Rectal smooth muscle tissue (tissue), 1 donor: ENCODE data around the gene TYROBP.
"Not testable (repeated sequence)": the region's sequence is repeated elsewhere in the genome, so short reads cannot be mapped to it uniquely, and the experiment has no call there.

ENCODE experiments used
- H3K27ac ChIP-seq: one replicate; pipeline ENCODE4 v1.7.0; 2013; ENCODE audit warnings: low read depth, low read length, inconsistent platforms
- H3K27me3 ChIP-seq: one replicate; pipeline ENCODE4 v1.7.0; 2013; ENCODE audit warnings: low read length; ENCODE audit not compliant: control insufficient read depth, insufficient read depth
- H3K36me3 ChIP-seq: one replicate; pipeline ENCODE4 v1.7.0; 2013; ENCODE audit warnings: low read length; ENCODE audit not compliant: control insufficient read depth, insufficient read depth
- H3K4me1 ChIP-seq: one replicate; pipeline ENCODE4 v1.7.0; 2013; ENCODE audit warnings: low read length; ENCODE audit not compliant: control insufficient read depth, insufficient read depth
- H3K4me3 ChIP-seq: one replicate; pipeline ENCODE4 v1.7.0; 2013; ENCODE audit warnings: low read length
- H3K9ac ChIP-seq: one replicate; pipeline ENCODE4 v1.7.0; 2013; ENCODE audit warnings: low read length

The TYROBP gene

DNA sequence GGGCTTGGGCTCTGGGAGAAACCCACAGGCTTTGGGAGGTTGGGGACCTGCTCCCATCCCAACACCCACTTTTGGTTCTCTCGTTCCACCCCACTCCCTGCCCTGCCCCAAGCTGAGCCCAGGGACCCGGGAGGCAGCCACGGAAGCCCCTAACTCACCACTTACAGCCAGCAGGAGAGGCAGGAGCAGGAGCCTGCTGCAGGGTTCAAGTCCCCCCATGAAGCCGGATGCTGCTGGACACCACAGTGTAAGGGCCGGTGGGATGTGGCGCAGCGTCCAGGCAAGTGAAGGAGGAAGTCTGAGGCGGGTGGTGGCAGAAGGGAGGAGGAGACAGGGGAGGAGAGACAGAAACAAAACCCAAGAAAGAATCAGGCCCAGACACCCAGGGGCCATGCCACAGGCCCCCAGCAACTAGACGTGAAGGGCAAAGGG is at the start of gene TYROBP:
Gene TYROBP (minus strand): TSS at position 286 of the 432 bp plus-strand sequence. CDS start 67 bp downstream, at position 219.
- H3K27ac ChIP-seq: peak within 1 kb of the TSS; percentile 28
- H3K36me3 ChIP-seq: no peaks in the 10 kb centered on the region
- peak within 1 kb of the TSS; percentile 32 for H3K4me3 ChIP-seq
- H3K9ac ChIP-seq: no peak within 1 kb of the TSS
- no peaks in the 10 kb centered on the region for H3K27me3 ChIP-seq
- H3K4me1 ChIP-seq: no peaks in the 10 kb centered on the region

GRCh38 chr19:35957411-35957810 is 49.3 kb upstream of the TYROBP start:
- not testable (repeated sequence) for H3K4me3 ChIP-seq, H3K36me3 ChIP-seq, H3K27ac ChIP-seq, H3K9ac ChIP-seq, H3K4me1 ChIP-seq
- peaks cover 19% of the 10 kb centered on the region for H3K27me3 ChIP-seq

DNA sequence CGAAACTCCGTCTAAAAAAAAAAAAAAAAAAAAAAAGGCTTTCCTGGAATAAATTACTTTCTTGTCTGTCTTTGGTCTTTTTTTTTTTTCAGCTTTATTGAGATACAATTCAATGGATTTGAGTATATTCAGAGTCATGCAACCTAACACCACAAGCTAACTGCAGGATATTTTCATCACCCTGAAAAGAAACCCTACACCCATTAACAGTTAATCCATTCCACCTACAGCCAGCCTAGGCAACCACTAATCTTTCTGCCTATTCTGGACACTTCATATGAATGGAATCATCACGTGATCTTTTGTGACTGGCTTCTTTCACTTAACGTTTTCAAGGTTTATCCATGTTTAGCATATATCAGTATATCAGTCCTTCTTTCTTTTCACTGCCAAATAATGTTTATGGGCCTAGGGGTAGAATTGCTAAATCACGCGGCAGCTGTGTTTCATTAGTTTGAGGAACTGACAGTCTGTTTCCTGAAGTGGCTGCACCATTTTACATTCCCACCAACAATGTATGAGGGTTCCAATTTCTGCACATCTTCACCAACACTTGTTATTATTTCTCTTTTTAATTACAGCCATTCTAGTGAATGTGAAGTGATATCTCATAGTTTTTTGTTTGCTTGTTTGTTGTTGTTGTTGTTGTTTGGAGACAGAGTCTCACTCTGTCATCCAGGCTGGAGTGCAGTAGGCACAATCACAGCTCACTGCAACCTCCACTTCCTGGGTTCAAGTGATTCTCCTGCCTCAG is 48.0 kb upstream of the TYROBP start:
- H3K9ac ChIP-seq: no peak overlapping the region
- peaks cover 19% of the 10 kb centered on the region for H3K27me3 ChIP-seq
- H3K36me3 ChIP-seq: no peaks in the 10 kb centered on the region
- H3K4me1 ChIP-seq: no peaks in the 10 kb centered on the region
- no peak overlapping the region for H3K4me3 ChIP-seq
- H3K27ac ChIP-seq: no peak overlapping the region

- Histone ChIP-seq H3K4me1 (no peaks in the 10 kb centered on the region), H3K4me3 (no peak overlapping the region), H3K9ac (no peak overlapping the region), H3K27ac (no peak overlapping the region), H3K36me3 (no peaks in the 10 kb centered on the region), H3K27me3 (no peaks in the 10 kb centered on the region)
Measured at GRCh38 chr19:35949131-35949530, 41.0 kb upstream of the TYROBP start.

GRCh38 chr19:35946203-35946602 is 38.1 kb upstream of the TYROBP start:
- Histone ChIP-seq H3K27me3 (no peaks in the 10 kb centered on the region), H3K36me3 (peaks cover 2% of the 10 kb centered on the region), H3K27ac (no peak overlapping the region), H3K4me1 (no peaks in the 10 kb centered on the region), H3K9ac (no peak overlapping the region), H3K4me3 (no peak overlapping the region)

DNA sequence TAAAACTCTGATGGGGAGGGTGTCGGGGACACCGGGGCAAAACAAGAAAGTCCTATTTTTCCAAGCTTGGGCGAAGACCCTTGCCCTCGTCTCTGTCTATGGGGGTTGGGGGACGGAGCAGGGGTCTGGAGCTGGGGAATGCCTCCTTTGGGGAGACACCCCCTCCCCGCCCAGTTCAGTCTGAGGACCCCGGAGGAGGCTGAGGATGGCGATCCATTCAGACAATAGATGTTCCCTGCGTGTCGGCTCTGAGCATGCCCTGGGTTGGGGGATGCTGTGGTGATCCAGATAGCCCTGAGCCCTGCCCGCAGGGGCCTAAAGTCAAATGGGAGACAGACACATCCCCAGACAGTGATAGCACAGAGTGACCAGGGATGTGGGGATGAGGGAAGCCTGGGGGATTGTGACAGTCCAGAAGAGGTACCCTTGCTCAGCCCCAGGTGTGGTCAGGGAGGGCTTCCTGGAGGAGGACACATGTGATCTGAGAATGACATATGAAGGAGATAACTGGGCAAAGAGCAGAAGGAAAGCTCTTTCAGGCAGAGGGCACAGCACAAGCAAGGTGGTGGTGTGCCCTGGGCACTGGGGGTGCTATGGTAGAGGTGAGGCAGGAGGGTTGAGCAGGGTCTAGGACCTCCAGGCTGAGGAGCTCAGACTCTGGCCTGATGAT is 37.2 kb upstream of the TYROBP start:
- Histone ChIP-seq H3K4me1 (no peaks in the 10 kb centered on the region), H3K27ac (no peak overlapping the region), H3K27me3 (no peaks in the 10 kb centered on the region), H3K36me3 (peaks cover 6% of the 10 kb centered on the region), H3K4me3 (no peak overlapping the region), H3K9ac (no peak overlapping the region)

GRCh38 chr19:35944556-35944955 is 36.5 kb upstream of the TYROBP start:
- no peaks in the 10 kb centered on the region for H3K27me3 ChIP-seq
- no peak overlapping the region for H3K4me3 ChIP-seq
- no peak overlapping the region for H3K9ac ChIP-seq
- no peaks in the 10 kb centered on the region for H3K4me1 ChIP-seq
- peaks cover 6% of the 10 kb centered on the region for H3K36me3 ChIP-seq
- H3K27ac ChIP-seq: no peak overlapping the region

DNA sequence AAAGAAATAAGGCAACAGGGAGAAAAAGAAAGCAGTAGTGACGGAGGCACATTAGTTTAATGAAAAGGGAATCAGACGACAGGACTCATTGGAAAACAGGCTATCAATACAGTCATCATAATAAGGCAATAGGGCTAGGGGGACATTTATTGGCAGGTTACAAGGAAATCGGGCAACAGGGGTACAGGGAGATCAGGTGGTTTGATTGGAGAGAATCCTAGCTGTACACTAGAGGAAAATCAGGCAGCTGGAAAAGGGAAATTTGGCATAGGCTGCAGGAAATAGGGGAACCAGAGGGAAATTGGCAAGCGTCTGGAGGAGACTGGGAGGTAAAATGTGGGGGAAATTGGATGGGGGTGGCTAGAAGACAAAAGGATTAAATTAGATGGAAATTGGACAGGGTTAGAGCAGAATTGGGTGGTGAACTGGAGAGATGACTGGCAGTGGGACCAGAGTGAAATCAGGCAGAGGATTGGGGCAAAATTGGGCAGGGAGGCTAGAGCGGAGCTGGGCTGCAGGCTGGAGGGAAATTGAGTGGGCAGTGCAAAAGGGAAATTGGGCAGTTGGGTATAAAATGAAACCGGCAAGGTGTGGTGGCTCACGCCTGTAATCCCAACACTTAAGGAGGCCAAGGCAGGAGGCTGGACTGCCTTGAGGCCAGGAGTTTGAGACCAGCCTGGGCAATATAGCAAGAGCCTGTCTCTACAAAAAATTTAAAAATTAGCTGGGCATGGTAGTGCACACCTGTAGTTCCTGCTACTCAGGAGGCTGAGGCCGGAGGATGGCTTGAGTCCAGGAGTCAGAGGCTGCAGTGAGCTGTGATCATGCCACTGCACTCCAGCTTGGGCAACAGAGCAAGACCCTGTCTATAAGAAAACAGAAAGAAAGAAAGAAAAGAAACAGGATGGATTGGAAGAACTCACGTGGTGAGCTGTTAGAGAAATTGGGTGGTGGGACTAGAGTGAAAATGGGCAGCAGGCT is 35.5 kb upstream of the TYROBP start:
- Histone ChIP-seq H3K27me3 (no peaks in the 10 kb centered on the region), H3K4me1 (no peaks in the 10 kb centered on the region), H3K4me3 (no peak overlapping the region), H3K9ac (no peak overlapping the region), H3K27ac (no peak overlapping the region), H3K36me3 (peaks cover 6% of the 10 kb centered on the region)

GRCh38 chr19:35942235-35942634 is 34.1 kb upstream of the TYROBP start:
- Histone ChIP-seq H3K4me1 (no peaks in the 10 kb centered on the region), H3K9ac (no peak overlapping the region), H3K27ac (no peak overlapping the region), H3K36me3 (peaks cover 6% of the 10 kb centered on the region), H3K27me3 (no peaks in the 10 kb centered on the region), H3K4me3 (no peak overlapping the region)

DNA sequence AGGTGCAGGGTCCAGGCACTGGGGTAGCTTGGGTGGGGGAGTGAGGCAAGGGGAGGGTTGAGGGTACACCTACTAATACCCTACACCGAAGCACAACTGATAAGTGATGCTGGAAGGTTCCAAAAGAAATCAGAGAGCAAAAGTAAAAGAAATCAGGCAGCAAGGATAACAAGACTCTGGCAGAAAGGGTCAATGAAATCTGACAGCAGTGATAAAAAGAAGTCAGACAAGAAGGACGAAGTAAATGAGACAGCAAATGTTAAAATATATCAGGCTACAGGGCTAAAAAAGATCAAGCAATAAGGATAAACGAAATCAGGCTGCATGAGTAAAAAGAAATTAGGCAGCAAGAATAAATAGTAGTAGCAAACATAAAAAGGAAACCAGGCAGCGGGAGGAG is 32.7 kb upstream of the TYROBP start:
- Histone ChIP-seq H3K27ac (no peak overlapping the region), H3K27me3 (no peaks in the 10 kb centered on the region), H3K4me1 (no peaks in the 10 kb centered on the region), H3K9ac (no peak overlapping the region), H3K4me3 (no peak overlapping the region), H3K36me3 (peaks cover 6% of the 10 kb centered on the region)

DNA sequence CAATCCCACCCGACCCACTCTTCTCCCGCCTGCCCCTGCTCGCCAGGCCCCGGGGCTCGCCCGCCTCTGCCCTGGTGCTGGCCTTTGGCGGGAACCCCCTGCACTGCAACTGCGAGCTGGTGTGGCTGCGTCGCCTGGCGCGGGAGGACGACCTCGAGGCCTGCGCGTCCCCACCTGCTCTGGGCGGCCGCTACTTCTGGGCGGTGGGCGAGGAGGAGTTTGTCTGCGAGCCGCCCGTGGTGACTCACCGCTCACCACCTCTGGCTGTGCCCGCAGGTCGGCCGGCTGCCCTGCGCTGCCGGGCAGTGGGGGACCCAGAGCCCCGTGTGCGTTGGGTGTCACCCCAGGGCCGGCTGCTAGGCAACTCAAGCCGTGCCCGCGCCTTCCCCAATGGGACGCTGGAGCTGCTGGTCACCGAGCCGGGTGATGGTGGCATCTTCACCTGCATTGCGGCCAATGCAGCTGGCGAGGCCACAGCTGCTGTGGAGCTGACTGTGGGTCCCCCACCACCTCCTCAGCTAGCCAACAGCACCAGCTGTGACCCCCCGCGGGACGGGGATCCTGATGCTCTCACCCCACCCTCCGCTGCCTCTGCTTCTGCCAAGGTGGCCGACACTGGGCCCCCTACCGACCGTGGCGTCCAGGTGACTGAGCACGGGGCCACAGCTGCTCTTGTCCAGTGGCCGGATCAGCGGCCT is 32.1 kb upstream of the TYROBP start:
- Histone ChIP-seq H3K27me3 (no peaks in the 10 kb centered on the region), H3K9ac (no peak overlapping the region), H3K27ac (no peak overlapping the region), H3K4me3 (no peak overlapping the region), H3K36me3 (peaks cover 6% of the 10 kb centered on the region), H3K4me1 (no peaks in the 10 kb centered on the region)
